GM23248 (cell line): Measurements from ENCODE around the gene BEND3.

ENCODE experiments used
- EZH2 ChIP-seq: fragments of 200-600 bp; sonication (generic); IDR thresholded peaks from 2 replicates; pipeline ENCODE4 v1.6.1; 2018; ENCODE audit warnings: antibody characterized with exemption, mild to moderate bottlenecking; ENCODE audit not compliant: insufficient read depth, poor library complexity, severe bottlenecking
- EZH2phosphoT487 ChIP-seq: fragments of 200-600 bp; sonication (generic); IDR thresholded peaks from 2 replicates; pipeline ENCODE4 v1.6.1; 2018; ENCODE audit warnings: antibody characterized with exemption, moderate library complexity, mild to moderate bottlenecking, low read depth; ENCODE audit not compliant: insufficient read depth

DNA sequence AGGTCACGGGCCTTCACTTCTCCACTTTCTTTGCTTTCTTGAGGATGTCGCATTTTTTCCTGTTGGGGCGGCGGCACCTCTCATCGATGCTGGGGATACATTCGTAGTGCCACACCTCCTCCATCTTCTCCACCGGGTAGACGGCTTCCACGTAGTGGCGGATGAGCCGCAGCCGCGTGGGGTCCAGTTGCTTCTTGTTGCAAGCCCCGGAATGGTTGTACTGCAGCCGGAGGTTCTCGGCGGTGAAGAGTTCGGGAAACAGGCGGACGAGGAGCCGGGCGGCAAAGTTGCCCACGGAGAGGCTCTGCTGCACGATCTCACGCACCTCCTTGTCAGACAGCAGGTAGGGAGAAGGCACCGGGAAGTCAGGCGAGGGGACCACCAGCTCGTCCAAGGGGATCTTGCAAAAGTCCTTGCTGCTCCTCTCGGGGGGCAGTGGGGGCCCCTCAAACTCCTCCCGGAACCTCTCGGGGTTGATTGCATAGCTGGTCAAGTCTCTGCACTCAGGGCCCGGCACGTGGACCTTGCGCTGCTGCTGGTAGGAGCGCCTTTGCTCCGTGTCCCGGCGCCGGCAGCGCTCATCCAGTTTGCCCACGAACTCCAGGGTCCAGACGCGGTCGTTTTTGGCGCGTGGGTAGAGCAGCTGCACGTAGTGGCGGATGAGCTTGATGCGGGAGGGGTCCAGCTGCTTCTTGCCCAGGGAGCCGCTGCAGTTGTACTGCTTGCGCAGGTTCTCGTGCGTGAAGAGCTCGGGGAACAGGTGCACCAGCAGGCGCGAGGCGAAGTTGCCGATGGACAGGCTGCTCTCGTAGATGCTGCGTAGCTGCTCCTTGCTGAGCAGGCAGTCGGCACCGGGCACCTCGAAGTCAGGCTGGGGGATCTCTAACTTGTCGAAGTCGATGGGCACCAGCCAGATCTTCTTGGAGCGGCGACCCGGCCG, 46.4 kb downstream of the BEND3 start:
- no peak for TF ChIP-seq EZH2
- TF ChIP-seq EZH2phosphoT487: no peak
